Superior temporal gyrus (tissue), 1 donor: ENCODE results near the gene ASIC2.

ENCODE experiments used
- DNase-seq: peaks from one replicate; pipeline ENCODE4 v3.0.0-alpha.2; 2016; ENCODE audit errors: extremely low spot score

Gene ASIC2

GRCh38 chr17:33243732-33244131 is 49.4 kb downstream of the ASIC2 start:
- DNase-seq: no peak

DNA sequence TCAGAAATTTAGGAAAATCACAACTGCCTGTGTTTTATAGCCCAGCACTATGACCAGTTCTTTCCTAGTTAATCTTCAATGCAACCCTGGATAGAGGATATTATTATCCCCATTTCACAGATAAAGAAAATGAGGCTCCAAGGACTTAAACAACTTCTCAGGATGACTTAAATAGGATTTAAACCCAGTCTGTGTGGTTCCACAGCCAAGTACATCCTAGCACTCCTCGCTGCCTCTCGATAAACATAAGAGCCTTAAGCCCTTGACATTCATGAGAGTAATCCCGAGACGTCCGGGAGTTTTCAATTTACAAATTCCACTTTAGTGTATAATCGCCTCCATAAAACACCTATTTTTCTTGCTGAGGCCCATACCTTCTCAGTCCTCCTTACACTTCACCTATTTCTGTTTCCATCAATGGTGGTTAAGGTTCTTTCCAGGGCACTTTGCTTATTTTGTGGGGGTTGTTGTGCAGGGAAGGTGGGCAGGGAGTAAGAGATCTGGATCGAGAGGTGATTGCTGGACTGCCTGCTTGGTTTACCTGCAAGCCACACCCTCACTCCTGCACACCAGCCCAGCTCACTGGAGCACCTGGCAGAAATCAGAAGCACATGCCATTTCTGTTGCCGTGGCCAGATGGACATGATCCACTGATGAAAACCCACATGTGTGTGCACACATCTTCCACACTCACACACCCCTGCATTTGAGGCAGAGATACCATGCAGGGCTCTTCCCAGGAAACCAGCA is 50.5 kb downstream of the ASIC2 start:
- no peak for DNase-seq

GRCh38 chr17:33241390-33241789 is 51.7 kb downstream of the ASIC2 start:
- DNase-seq: no peak

DNA sequence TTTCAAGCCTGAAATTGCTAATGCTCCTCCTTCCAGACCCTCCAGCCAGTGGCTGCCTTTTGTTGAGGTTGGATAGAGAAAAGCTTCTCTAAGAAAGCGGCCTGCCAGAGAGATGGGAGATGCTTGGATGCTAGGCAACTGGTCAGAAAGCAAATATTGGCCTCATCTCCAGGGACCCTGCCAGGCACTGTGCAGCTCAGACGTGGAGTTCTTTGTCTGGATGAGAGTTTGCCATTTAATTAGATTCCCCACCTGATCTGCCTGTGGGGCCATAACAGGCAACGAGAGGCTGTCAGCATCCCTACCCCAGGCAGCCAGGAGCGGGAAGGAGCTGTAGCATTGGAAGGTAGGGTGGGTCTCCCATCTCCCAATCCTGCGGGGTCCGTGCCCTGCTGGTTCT is 52.7 kb downstream of the ASIC2 start:
- DNase-seq: no peak

- no peak for DNase-seq
These were observed 53.4 kb downstream of the ASIC2 start for GRCh38 chr17:33239702-33240101.

DNA sequence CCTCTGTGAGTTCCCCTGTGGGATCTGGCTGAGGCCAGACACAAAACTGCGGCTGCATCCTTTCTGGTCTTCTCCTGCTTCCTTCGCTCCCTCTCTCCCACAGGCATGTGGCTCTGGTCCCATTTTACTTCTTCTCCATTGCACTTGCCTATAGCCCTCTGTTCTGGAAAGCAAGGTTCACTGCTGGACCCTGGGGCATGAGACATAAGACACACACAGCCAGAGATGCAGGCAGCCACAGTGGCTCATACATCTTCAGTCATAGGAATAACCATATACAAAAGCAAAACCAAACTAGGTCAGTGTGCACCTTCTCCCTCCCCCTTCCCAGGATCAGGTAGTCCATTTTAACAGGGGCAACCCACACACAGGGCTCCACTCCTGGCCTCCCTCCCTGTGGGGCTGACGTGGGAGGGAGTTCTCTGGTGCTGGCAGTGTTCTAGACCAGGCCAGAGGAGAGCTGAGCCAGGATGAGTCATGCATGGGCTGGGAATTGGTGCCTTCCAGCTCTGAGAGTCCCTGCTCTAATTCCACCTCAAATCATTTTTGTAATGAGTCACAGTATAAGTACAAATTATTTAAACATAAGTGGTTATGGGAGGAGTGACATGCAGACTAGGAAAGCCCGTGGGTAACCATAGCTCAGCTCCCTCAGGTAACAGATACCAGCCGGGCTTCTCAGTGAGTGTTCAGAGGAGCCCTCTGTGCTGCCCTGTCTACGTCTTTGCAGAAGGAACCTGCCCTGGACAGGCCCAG is 58.0 kb downstream of the ASIC2 start:
- peak; percentile 55 for DNase-seq

DNA sequence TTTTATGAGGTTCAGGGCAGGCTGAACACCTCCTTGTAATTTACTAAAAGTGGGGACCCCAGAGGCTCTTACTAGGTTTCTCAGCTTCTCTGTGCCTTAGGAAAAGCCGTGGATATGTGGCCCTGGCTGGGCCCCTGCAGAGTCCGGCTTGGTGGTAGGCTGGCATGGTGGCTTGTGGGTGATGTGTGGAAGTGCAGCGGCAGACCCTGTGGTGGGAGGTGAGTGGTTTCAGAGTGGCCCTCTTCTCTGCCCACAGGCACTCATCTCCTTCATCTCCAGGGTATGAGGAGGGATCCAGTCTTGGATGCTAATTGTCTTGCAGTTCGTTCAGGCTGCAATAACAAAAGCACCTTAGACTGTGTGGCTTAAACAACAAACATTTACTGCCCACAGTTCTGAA is 58.9 kb downstream of the ASIC2 start:
- no peak for DNase-seq

- no peak for DNase-seq
These were observed 59.3 kb downstream of the ASIC2 start for GRCh38 chr17:33233811-33234177.

- no peak for DNase-seq
These were observed 63.6 kb downstream of the ASIC2 start for GRCh38 chr17:33229499-33229898.

DNA sequence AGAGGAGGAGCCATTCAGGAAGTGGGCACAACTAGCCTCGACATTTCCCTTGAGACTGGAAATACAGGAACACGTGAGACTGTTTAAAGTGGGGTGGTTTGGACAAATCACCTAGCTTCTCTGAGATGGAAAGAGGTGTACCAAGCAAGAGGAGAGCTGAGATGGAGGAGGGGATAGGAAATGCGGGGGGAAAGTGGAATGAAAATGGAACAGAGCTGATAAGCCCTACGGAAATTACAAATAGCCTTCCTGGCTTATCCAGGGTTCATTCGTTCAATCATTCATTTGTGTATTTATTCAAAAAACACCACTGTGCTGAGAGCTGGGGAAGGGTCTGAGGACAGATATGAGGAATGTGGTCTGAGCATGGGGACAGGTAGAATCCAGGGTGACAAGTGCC is 64.1 kb downstream of the ASIC2 start:
- no peak for DNase-seq

GRCh38 chr17:33228548-33228947 is 64.5 kb downstream of the ASIC2 start:
- no peak for DNase-seq

DNA sequence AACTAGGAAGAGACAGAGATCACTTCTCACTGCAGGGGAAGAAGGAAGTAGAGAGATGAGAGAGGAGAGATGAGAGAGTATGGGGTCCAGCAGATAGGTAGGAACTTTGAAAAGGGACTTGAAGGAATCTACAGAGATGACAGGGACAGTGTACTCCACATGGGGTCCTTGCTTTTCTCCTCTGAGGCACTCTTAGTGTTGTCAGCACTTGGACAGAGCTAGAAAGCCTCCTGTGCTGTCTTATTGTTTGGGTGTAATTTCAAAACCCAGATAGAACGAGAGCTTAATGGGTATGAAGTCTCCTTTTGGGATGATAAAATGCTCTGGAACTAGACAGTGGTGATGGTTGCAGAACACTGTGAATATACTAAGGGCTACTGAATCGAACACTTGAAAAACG is 65.2 kb downstream of the ASIC2 start:
- DNase-seq: no peak

DNA sequence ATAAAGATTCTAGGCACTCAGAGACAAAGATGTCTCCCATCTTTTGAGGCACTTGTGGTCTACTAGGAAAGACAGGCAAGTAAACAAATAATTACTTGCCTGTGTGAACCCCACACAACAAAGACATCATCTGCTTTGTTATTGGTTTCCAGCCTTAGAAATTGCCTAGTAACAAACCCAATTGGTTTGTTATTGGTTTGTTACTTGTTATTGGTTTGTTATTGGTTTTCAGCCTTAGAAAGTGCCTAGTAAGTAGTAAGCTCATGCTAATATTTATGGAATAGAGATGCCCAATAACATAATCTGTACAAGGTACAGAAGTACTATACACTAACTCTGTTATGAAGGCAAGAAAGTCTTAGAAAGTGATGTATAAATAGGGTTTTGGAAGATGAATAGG is 67.1 kb downstream of the ASIC2 start:
- DNase-seq: no peak

DNA sequence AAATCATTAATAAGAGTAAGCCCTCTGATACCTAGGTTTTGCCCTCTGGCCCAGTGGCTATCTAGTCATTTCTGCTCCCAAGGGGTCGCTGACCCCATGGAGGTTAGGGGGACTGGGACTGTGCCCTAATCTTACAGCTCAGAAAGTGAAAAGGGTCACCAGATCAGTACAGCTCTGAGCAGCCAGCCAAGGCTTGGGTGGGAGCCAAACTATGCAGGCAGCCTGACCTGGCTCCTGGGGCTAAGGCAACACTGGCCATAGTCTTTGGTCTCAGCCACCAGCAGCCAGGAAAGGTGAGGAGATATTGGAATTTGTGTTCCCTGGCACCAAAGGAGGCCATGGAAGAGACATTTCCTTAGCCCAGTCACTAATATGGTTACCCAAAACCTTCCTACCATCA is 67.6 kb downstream of the ASIC2 start:
- DNase-seq: no peak

- DNase-seq: no peak
These were observed 73.1 kb downstream of the ASIC2 start for GRCh38 chr17:33220036-33220435.

GRCh38 chr17:33218698-33219601 is 74.1 kb downstream of the ASIC2 start:
- peak; percentile 55 for DNase-seq

GRCh38 chr17:33217891-33218290 is 75.2 kb downstream of the ASIC2 start:
- DNase-seq: no peak

DNA sequence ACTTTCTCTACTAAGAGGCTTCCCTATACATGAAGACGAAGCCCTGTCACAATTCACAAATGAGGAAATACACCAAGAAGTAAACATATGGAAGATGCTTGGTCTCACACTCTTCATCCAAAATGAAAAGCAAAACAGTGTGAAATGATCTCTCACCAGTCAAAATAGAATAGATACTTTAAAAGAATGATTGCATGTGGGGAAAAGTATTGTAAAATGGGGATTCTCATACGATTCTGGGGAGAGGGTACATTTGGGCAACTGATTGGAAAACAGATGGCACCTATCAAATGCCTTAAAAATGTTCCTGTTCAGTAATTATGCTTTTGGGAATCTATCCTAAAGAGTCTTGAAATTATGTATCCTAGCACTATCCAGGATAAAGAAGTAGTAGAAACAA is 78.1 kb downstream of the ASIC2 start:
- no peak for DNase-seq

DNA sequence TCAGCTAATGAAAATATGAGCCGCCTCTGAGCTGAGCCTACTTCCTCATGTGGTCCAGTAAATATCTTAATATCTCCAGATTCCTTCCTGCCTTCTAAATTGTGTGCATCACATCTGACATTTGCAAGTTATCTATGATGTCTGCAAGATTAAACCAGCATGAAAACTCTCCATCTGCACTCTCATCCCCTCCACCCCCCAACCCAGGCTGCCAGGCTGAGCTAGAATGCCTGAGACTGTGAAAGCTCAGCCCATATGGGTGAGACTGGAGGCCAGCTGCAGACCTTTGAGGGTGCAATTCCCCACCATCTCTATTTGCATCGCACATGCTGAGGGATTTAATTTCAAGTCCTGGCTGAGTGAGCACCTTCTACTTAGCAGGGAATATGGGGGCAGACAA is 82.8 kb downstream of the ASIC2 start:
- no peak for DNase-seq

- no peak for DNase-seq
These were observed 83.4 kb downstream of the ASIC2 start for GRCh38 chr17:33209671-33210070.

GRCh38 chr17:33207231-33207630 is 85.9 kb downstream of the ASIC2 start:
- no peak for DNase-seq

DNA sequence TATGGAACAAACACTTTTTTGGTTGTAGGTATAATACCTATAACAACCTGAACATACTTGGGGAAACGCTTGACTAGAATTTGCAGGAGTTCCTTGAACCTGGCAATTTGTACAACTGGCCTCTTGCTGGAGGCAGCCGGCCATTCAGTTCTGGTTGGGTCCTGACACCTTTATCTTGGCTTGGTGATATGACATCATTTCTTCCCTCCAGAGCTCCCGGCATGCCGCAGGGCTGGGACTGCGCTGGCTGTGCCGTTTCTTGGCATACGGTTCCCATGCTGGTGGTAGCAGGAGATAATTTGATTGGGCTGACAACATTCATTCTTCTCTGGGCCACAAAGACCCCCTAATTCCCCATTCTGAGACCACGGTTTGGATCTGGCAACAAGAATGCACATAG is 87.5 kb downstream of the ASIC2 start:
- no peak for DNase-seq
